ENCODE results near the gene GJD3. TPM values are rescaled to one million over a fixed set of nuclear protein-coding genes. Genes with fewer than 3 reads are reported as not detected.

The GJD3 gene
- total and polyA plus RNA-seq, 12 donors = 0.65 to 6.2 (median 1.6) TPM

GRCh38 chr17:40323391-40324381 lies 40.9 kb downstream of the GJD3 start:
- H3K4me1 ChIP-seq = peaks cover 71 to 100% (median 98%) of the 10 kb centered on the region in 9 donors
- H3K4me3 ChIP-seq = peak overlapping the region in 7 of 10 donors; percentile 50 to 99 (median 89)
- H3K9me3 ChIP-seq = no peaks in the 10 kb centered on the region
- no peak for TF ChIP-seq CTCF (IDR thresholded peaks at IDR 0.05)
- H3K36me3 ChIP-seq = no peaks in the 10 kb centered on the region
- peak; percentile 64 to 89 for DNase-seq
- ATAC-seq = peak; percentile 13 to 69 (median 34)
- 32 to 35% methylated on average over 10 of the region's 10 CpGs for WGBS, 2 donors
- intact Hi-C loops (cut with DNase I) = no loop called here
- H3K27me3 ChIP-seq = no peaks in the 10 kb centered on the region
- peak overlapping the region; percentile 94 to 98 (median 96) for H3K27ac ChIP-seq

- Histone ChIP-seq H3K4me1 (peaks cover 65 to 96% (median 91%) of the 10 kb centered on the region in 9 donors), H3K27me3 (no peaks in the 10 kb centered on the region), H3K27ac (peak overlapping the region; percentile 94 to 98 (median 96)), H3K36me3 (no peaks in the 10 kb centered on the region), H3K4me3 (peak overlapping the region; percentile 34 to 99 (median 86)), H3K9me3 (no peaks in the 10 kb centered on the region)
- ATAC-seq (peak; percentile 15 to 55 (median 22)), DNase-seq (peak; percentile 66 to 90)
- no peak for TF ChIP-seq CTCF (IDR thresholded peaks at IDR 0.05)
- intact Hi-C loops (cut with DNase I) = no loop called here
- 4 to 7% methylated on average over 19 of the region's 19 CpGs for WGBS, 2 donors
These were observed 41.9 kb downstream of the GJD3 start for GRCh38 chr17:40322358-40323315.

- WGBS, 2 donors = 0% methylated on average over 4 of the region's 4 CpGs
These were observed 42.6 kb downstream of the GJD3 start for GRCh38 chr17:40321961-40322357.

More at GRCh38 chr17:40321961-40322357, 42.6 kb downstream of the GJD3 start:
- intact Hi-C loops (cut with DNase I) = loop anchor here in 1 of 10 donors (2.0 kb wide), 1 partner anchor 21 kb away; no protein-coding TSS in a partner anchor
- peaks cover 63 to 96% (median 91%) of the 10 kb centered on the region in 9 donors for H3K4me1 ChIP-seq
- no peaks in the 10 kb centered on the region for H3K27me3 ChIP-seq
- DNase-seq = peak; percentile 75 to 80
- peak overlapping the region; percentile 34 to 99 (median 86) for H3K4me3 ChIP-seq
- H3K9me3 ChIP-seq = no peaks in the 10 kb centered on the region
- ATAC-seq = peak in 5 of 8 donors; percentile 6 to 46 (median 36)
- no peak for TF ChIP-seq CTCF (IDR thresholded peaks at IDR 0.05)
- no peaks in the 10 kb centered on the region for H3K36me3 ChIP-seq
- H3K27ac ChIP-seq = peak overlapping the region; percentile 94 to 98 (median 96)
